Stimulated activated CD8-positive, alpha-beta memory T cell treated with anti-CD3 and anti-CD28 coated beads, Interleukin-12 subunit alpha, Interleukin-12 subunit beta, amount 100 ng/mL, for 24 hours (primary cell): ENCODE data around the gene CAPNS1.
"Not testable (repeated sequence)": the region's sequence is repeated elsewhere in the genome, so short reads cannot be mapped to it uniquely, and the experiment has no call there.

Experiments
- DNase-seq: peaks from one replicate; pipeline ENCODE4 v3.0.0-alpha.2; 2020; ENCODE audit errors: extremely low read depth

Gene CAPNS1

GRCh38 chr19:36114721-36115452 is 25.0 kb upstream of the CAPNS1 start, which contains the start of gene POLR2I:
POLR2I (minus strand) TSS chr19:36114875; CDS start chr19:36114856, 19 bp downstream.
- peak; percentile 95 for DNase-seq

- DNase-seq, result peak; percentile 84
These were observed 24.2 kb upstream of the CAPNS1 start, which contains the start of gene TBCB for GRCh38 chr19:36115453-36116343. TBCB (plus strand) TSS chr19:36115468; CDS start chr19:36115561, 93 bp downstream.

- DNase-seq, result no peak
These were observed 23.6 kb upstream of the CAPNS1 start for GRCh38 chr19:36116344-36116637.

GRCh38 chr19:36120092-36120983 is 19.5 kb upstream of the CAPNS1 start:
- no peak for DNase-seq

- no peak for DNase-seq
These were observed 18.9 kb upstream of the CAPNS1 start for GRCh38 chr19:36120984-36121358.

GRCh38 chr19:36121486-36122124 is 18.3 kb upstream of the CAPNS1 start:
- DNase-seq, result no peak

GRCh38 chr19:36125557-36125956 is 14.3 kb upstream of the CAPNS1 start:
- DNase-seq, result no peak

- DNase-seq, result no peak
These were observed 11.5 kb upstream of the CAPNS1 start for GRCh38 chr19:36128392-36128736.

- DNase-seq, result not testable (repeated sequence)
These were observed 8.6 kb upstream of the CAPNS1 start for GRCh38 chr19:36131221-36131620.

- DNase-seq, result not testable (repeated sequence)
These were observed 5.0 kb upstream of the CAPNS1 start for GRCh38 chr19:36134867-36135266.

GRCh38 chr19:36136964-36137686 is 2.7 kb upstream of the CAPNS1 start:
- DNase-seq, result no peak

GRCh38 chr19:36139120-36139472 is 770 bp upstream of the CAPNS1 start:
- DNase-seq, result no peak

GRCh38 chr19:36140304-36141038 is 605 bp downstream of the CAPNS1 start:
- DNase-seq, result peak; percentile 10

- peak; percentile 70 for DNase-seq
These were observed 1.4 kb downstream of the CAPNS1 start for GRCh38 chr19:36141039-36141927.

GRCh38 chr19:36142046-36142445 is 2.2 kb downstream of the CAPNS1 start:
- no peak for DNase-seq

- DNase-seq, result no peak
These were observed 2.6 kb downstream of the CAPNS1 start for GRCh38 chr19:36142496-36142895.

- no peak for DNase-seq
These were observed 4.8 kb downstream of the CAPNS1 start for GRCh38 chr19:36144624-36145023.

GRCh38 chr19:36149673-36150406 is 10.0 kb downstream of the CAPNS1 start:
- no peak for DNase-seq

GRCh38 chr19:36150586-36150985 is 10.7 kb downstream of the CAPNS1 start:
- DNase-seq, result no peak
